CD4-positive, alpha-beta T cell (primary cell): ENCODE results near the gene CES1. TPM values are rescaled to one million over a fixed set of nuclear protein-coding genes. Genes with fewer than 3 reads are reported as not detected.

Experiments
- ATAC-seq: fragments of 200-7000 bp; cut with Tn5 transposase; one replicate; pipeline ENCODE4 v1.10.0; 2022; ENCODE audit warnings: mild to moderate bottlenecking; ENCODE audit not compliant: poor library complexity
- CTCF ChIA-PET: fragments of 350-600 bp; sonication (Branson Sonifier 250); formaldehyde crosslinking; loops from one replicate; lab custom pipeline; 2021; ENCODE audit warnings: antibody characterized with exemption, inconsistent platforms; lab: Charles Lee
- POLR2A ChIA-PET: fragments of 350-600 bp; sonication (Branson Sonifier 250); formaldehyde crosslinking; loops from one replicate; lab custom pipeline; 2021; ENCODE audit warnings: antibody characterized with exemption, inconsistent platforms; lab: Charles Lee
- DNase-seq, 14 experiments: peaks; one replicate each; pipeline ENCODE4 v3.0.0-alpha.2; 2013 to 2020; ENCODE audit warnings: mixed read lengths in 2 of 14
- H3K27ac ChIP-seq, 2 donors: one replicate each; pipeline versions ENCODE4 v1.5.1 to v1.7.0; 2013; ENCODE audit warnings: low read length in 2 of 2, low read depth in 1 of 2, mild to moderate bottlenecking in 1 of 2
- H3K27me3 ChIP-seq, 2 experiments: 1 replicate in 1 of 2; 2 replicates in 1 of 2; pipeline versions ENCODE4 v1.6.1 to v1.7.0; 2013; ENCODE audit warnings: low read length in 2 of 2, control low read depth in 1 of 2, mild to moderate bottlenecking in 1 of 2, moderate library complexity in 1 of 2; ENCODE audit not compliant: insufficient read depth in 2 of 2, control insufficient read depth in 1 of 2
- H3K36me3 ChIP-seq: one replicate; pipeline ENCODE4 v1.6.1; 2013; ENCODE audit warnings: low read length, control low read depth; ENCODE audit not compliant: insufficient read depth
- H3K4me1 ChIP-seq: one replicate; pipeline ENCODE4 v1.6.1; 2013; ENCODE audit warnings: low read length, control low read depth; ENCODE audit not compliant: insufficient read depth
- H3K4me3 ChIP-seq: one replicate; pipeline ENCODE4 v1.5.1; 2013; ENCODE audit warnings: mild to moderate bottlenecking, low read length, moderate library complexity
- H3K9me3 ChIP-seq, 2 experiments: 1 replicate in 1 of 2; 2 replicates in 1 of 2; pipeline versions ENCODE4 v1.6.1 to v1.7.0; 2013; ENCODE audit warnings: low read length in 2 of 2, mild to moderate bottlenecking in 2 of 2, control low read depth in 1 of 2, moderate library complexity in 1 of 2; ENCODE audit not compliant: control insufficient read depth in 1 of 2, insufficient read depth in 1 of 2
- H3K27ac Mint-ChIP-seq: one replicate; pipeline ENCODE4 v1.8.0; 2020; ENCODE audit warnings: mixed read lengths
- H3K27me3 Mint-ChIP-seq: one replicate; pipeline ENCODE4 v1.8.0; 2021; ENCODE audit warnings: mixed read lengths
- H3K36me3 Mint-ChIP-seq: one replicate; pipeline ENCODE4 v1.8.0; 2021; ENCODE audit warnings: low read depth, mixed read lengths
- H3K4me1 Mint-ChIP-seq: one replicate; pipeline ENCODE4 v1.8.0; 2021; ENCODE audit warnings: low read depth, mixed read lengths
- H3K4me3 Mint-ChIP-seq: one replicate; pipeline ENCODE4 v1.8.0; 2020; ENCODE audit warnings: mild to moderate bottlenecking, mixed read lengths
- H3K9me3 Mint-ChIP-seq: one replicate; pipeline ENCODE4 v1.8.0; 2020; ENCODE audit warnings: mixed read lengths
- intact Hi-C, 2 experiments: fragments of 100-400 bp; cut with DNase I in 1 of 2; cut with micrococcal nuclease in 1 of 2; formaldehyde crosslinking; loops; one replicate each; pipeline versions ENCODE4 v1.15.1 to v1.9.0; 2023 to 2025; cut with DNase I, micrococcal nuclease
- total RNA-seq, 174 experiments: library from RNA in 2 of 174; stranded (reverse) in 2 of 174; gene quantifications; one replicate each; pipeline ENCODE4 v1.2.3 and lab custom pipeline; 2021 to 2026
- TF ChIP-seq, protein P1 (sequence below): fragments of 200-600 bp; IDR thresholded peaks from one replicate; pipeline ENCODE4 v1.8.0; 2022; ENCODE audit warnings: antibody characterized with exemption, mild to moderate bottlenecking

Gene CES1
- total RNA-seq, 2 experiments from 2014 or later, result 0.22 to 0.81 TPM

DNA sequence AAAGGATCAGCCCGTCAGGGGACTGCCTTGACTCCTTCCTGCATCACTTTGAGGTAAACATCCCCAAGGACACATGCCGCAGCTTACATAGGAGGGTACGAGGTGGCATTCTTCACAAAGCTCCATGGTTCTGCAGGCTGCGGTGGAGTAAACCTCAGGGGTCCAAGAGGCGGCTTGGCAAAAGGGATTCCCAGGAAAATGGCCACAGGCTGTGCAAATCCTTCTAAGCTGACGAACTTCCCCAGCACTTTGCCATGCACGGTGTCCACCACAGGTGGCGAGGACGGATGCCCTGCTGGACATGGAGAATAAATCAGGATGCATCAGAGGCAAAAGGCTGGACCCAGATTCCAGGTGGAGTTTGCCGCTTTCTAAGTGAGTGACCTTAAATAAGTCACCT, 4.2 kb downstream of the CES1 start:
- Mint-ChIP-seq H3K27ac (no peak overlapping the region), H3K36me3 (no peaks in the 10 kb centered on the region), H3K27me3 (peaks cover 12% of the 10 kb centered on the region), H3K4me3 (no peak overlapping the region), H3K9me3 (no peaks in the 10 kb centered on the region), H3K4me1 (no peaks in the 10 kb centered on the region)
- CTCF ChIA-PET, result no interaction called here
- no peaks in the 10 kb centered on the region for H3K4me1 ChIP-seq
- H3K36me3 ChIP-seq, result no peaks in the 10 kb centered on the region
- no peaks in the 10 kb centered on the region for H3K9me3 ChIP-seq
- TF ChIP-seq, protein P1, sequence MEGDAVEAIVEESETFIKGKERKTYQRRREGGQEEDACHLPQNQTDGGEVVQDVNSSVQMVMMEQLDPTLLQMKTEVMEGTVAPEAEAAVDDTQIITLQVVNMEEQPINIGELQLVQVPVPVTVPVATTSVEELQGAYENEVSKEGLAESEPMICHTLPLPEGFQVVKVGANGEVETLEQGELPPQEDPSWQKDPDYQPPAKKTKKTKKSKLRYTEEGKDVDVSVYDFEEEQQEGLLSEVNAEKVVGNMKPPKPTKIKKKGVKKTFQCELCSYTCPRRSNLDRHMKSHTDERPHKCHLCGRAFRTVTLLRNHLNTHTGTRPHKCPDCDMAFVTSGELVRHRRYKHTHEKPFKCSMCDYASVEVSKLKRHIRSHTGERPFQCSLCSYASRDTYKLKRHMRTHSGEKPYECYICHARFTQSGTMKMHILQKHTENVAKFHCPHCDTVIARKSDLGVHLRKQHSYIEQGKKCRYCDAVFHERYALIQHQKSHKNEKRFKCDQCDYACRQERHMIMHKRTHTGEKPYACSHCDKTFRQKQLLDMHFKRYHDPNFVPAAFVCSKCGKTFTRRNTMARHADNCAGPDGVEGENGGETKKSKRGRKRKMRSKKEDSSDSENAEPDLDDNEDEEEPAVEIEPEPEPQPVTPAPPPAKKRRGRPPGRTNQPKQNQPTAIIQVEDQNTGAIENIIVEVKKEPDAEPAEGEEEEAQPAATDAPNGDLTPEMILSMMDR, result no peak
- ATAC-seq (no peak), DNase-seq (no peak)
- H3K4me3 ChIP-seq, result no peak overlapping the region
- H3K27me3 ChIP-seq, result peaks cover 3 to 7% of the 10 kb centered on the region in 2 experiments
- POLR2A ChIA-PET, result no interaction called here
- H3K27ac ChIP-seq, result no peak overlapping the region
- intact Hi-C loops, result loop anchor here in 1 of 2 experiments (2.0 kb wide), 1 partner anchor 64 kb away; no protein-coding TSS in a partner anchor

DNA sequence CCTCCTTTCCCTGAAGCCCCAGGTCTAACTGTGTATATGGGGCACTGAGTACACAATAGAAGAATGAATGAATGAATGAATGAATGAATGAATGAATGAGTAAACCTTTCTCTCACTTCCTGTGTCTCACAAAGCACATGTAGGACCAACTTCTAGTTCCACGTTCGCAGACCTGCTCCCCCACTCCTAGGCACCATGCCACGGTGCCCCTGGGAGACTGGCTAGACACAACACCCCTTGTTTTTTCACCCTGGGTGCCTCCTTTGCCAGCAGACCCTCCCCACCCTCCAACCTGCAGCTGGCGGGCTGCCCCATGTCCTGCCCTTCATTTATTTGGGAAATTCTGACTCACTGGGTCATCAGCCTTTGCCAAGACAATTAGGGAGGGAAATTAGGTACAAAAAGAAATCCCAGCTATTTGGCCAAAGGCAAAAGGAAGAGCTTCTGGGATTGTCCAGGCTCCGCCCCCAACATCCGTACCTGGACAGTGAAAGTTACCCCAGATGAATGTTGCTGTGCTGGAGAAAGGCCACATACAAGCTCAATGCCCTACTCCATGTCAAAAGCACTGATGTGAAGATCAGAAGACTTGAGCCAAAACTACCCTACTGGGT, 7.7 kb downstream of the CES1 start:
- DNase-seq (no peak), ATAC-seq (no peak)
- H3K4me3 Mint-ChIP-seq, result no peak overlapping the region
- no peaks in the 10 kb centered on the region for H3K9me3 Mint-ChIP-seq
- no peak overlapping the region for H3K4me3 ChIP-seq
- no peaks in the 10 kb centered on the region for H3K4me1 Mint-ChIP-seq
- H3K27me3 Mint-ChIP-seq, result peaks cover 21% of the 10 kb centered on the region
- intact Hi-C loops, result no loop called here
- H3K27ac ChIP-seq, result no peak overlapping the region
- ChIA-PET CTCF (no interaction called here), POLR2A (no interaction called here)
- H3K36me3 ChIP-seq, result no peaks in the 10 kb centered on the region
- no peaks in the 10 kb centered on the region for H3K36me3 Mint-ChIP-seq
- no peaks in the 10 kb centered on the region for H3K4me1 ChIP-seq
- H3K9me3 ChIP-seq, result no peaks in the 10 kb centered on the region
- peaks cover 0 to 10% of the 10 kb centered on the region in 2 experiments for H3K27me3 ChIP-seq
- H3K27ac Mint-ChIP-seq, result no peak overlapping the region
- TF ChIP-seq, protein P1, result no peak

DNA sequence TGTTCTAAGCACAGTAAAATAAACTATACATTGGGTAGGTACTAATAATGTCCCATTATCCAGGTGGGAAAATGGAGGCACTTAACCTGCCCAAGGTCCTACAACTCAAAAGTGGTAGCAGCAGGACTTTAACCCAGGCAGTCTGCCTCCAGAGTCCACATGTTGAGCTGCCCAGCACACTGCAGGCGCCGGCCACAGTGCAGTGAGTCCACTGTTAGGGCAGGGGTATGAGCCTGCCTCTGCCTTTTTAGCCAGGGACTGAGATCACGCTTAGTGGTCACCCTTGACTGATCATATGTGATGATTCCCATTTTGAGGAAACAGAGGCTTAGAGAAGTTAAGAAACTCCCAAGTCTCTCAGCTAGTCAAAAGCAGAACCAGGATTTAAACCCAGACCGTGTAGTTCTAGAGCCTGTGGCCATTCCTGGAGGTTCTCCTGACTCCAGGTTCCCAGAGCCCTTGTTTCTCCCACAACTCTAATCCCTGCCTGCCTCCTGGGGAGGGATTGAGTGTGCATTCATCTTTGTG, 8.4 kb downstream of the CES1 start:
- no peak overlapping the region for H3K27ac Mint-ChIP-seq
- H3K36me3 Mint-ChIP-seq, result no peaks in the 10 kb centered on the region
- Histone ChIP-seq H3K4me3 (no peak overlapping the region), H3K27ac (no peak overlapping the region), H3K9me3 (no peaks in the 10 kb centered on the region), H3K36me3 (no peaks in the 10 kb centered on the region), H3K27me3 (peaks cover 0 to 10% of the 10 kb centered on the region in 2 experiments), H3K4me1 (no peaks in the 10 kb centered on the region)
- CTCF ChIA-PET, result no interaction called here
- intact Hi-C loops, result no loop called here
- TF ChIP-seq, protein P1, result no peak
- ATAC-seq, result no peak
- POLR2A ChIA-PET, result no interaction called here
- peaks cover 21% of the 10 kb centered on the region for H3K27me3 Mint-ChIP-seq
- DNase-seq, result no peak
- no peak overlapping the region for H3K4me3 Mint-ChIP-seq
- H3K9me3 Mint-ChIP-seq, result no peaks in the 10 kb centered on the region
- no peaks in the 10 kb centered on the region for H3K4me1 Mint-ChIP-seq
